ENCODE results near the gene CHCHD6.

The CHCHD6 gene

GRCh38 chr3:126826693-126827092 is 122.7 kb downstream of the CHCHD6 start:
- DNase-seq (ENCODE audit: low read depth, low spot score) = no peak

GRCh38 chr3:126827121-126827520 is 123.1 kb downstream of the CHCHD6 start:
- DNase-seq (ENCODE audit: low read depth, low spot score) = no peak

- no peak for DNase-seq (ENCODE audit: low read depth, low spot score)
Observed at GRCh38 chr3:126828306-126828705, 124.3 kb downstream of the CHCHD6 start.

- DNase-seq (ENCODE audit: low read depth, low spot score) = no peak
Observed at GRCh38 chr3:126832933-126833332, 128.9 kb downstream of the CHCHD6 start.

DNA sequence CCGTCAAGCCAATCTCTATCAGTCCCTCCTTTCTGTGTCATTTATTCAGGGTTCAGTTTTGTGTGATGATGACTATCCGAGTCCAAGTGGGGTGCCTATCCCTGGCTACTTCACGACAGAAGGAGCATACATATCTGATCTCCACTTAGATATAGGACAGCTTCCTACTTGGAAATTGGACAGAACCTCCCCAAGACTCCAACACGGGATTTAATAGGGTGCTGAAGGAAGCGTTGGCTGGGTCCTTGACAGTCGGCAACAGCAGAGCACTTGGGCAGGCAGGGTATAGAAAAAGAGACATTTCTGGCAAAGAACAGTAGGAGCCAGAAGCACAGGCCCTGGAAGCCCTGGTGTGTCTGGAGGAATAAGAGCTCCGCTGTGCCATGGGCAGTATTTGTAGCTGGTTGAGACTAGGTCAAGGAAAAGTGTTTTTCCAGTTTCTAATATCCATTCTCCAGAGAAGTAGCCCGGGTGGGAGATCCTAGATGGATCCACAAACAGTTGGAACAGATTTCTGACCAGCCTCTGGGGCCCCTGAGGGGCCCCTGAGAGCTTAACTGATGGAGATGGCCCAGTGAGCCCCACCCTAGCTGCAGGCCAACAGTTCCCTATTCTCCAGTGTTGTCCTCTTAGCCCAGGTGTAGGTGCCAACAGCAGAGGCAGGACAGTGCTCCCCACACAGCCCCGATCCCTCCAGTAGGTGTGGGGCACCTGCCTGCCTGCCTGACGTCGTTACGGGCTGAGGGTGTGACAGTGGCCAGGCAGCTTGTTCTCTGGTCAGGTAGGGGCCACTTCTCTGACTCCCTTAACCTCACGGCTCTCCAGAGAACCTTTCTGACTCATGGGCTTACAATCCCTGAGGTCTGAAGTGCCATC is 130.8 kb downstream of the CHCHD6 start:
- no peak for DNase-seq (ENCODE audit: low read depth, low spot score)

GRCh38 chr3:126835472-126836219 is 131.6 kb downstream of the CHCHD6 start:
- peak; percentile 62 for DNase-seq (ENCODE audit: low read depth, low spot score)

- no peak for DNase-seq (ENCODE audit: low read depth, low spot score)
Observed at GRCh38 chr3:126836220-126836860, 132.3 kb downstream of the CHCHD6 start.

DNA sequence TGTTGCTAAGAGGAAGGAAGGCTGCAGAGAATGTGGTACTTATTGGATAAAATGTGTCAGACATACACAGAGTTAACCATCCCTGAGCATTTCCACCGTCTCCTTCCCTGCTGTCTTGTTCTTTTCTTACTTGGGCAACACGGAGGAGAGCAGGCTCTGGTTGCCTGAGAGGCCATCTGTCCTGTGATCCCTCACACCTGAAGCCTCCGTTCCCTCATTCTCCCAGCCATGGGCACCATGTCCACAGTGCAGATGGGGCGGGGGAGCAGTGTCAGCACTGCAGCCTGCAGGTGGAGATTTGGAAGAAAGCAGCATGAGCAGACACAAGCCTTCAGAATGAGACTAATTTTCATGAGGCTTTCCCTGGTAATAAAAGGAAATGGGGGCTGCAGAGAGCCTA is 133.7 kb downstream of the CHCHD6 start:
- DNase-seq (ENCODE audit: low read depth, low spot score) = no peak

DNA sequence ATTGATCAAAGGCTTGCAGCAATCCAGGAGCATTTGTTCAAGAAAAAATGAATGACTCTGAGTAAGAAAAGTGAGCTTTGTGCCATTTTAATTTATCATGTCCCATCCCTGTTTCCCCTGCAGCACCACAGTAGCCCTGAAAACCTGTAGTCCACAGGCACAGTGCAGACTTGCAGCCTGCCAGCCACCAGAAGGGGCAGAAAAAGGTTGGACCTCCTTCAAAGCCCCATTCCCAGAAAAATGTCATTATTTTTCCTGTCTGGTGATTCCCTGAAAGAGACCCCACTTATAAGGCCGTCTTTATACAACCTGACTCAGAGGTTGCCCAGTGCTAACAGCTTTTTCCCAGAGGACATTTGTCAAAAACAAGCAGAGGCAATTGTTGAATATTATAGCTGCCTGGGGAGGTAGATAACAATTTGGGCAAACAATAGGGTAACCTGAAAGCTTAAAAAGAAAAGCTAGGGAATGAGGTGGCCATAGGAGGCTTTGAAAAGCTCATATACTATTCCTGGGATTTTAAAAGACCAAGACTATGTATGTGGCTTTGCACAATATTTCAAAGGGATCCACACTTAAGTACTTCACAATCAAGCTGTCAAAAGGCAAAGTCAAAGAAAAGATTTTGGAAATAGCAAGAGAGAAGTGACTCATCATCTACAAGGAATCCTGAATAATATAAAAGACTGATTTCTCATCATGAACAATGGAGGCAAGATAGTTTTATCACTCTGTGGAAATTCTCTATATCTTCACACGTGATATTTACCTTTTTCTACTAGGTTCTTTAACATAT is 142.1 kb downstream of the CHCHD6 start:
- peak; percentile 14 for DNase-seq (ENCODE audit: low read depth, low spot score)

GRCh38 chr3:126847061-126847460 is 143.0 kb downstream of the CHCHD6 start:
- no peak for DNase-seq (ENCODE audit: low read depth, low spot score)

DNA sequence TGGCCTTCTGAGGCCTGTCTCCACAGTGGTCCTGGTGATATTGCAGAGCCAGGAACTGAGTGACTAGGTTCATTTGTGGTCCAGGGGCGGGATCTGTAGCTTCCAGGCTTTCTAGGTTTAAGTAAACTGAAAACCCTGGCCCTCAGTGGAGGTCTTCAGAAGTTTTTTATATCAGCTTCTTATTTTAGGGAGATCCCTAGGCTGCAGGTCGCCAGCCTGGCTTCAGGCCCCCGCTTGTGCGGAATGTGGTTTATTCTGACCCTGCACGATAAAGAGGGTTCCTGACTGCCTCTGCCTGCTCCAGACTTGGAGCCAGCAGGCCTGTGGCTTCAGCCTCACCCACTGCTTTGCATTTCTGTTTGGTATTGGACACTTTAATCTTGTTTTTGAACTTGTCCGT is 145.0 kb downstream of the CHCHD6 start:
- no peak for DNase-seq (ENCODE audit: low read depth, low spot score)

DNA sequence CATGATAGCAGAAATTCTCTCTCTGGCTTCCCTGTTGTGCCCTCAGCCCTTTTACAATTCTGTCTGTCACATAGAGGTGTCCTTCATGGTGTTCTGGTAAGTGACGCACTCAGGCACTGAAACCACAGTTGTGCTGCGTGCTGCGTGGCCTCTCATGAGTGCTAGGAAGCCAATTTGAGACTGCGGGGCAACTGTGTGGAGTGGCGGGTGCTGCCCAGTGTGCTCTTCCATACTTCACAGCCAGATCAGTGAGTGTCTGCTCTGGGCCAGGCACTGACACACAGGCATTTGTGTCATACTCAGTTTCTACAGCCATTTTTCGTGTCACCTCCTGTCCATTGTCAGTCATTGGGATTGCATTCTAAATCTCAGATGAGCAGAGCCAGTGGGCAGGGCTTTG is 145.7 kb downstream of the CHCHD6 start:
- no peak for DNase-seq (ENCODE audit: low read depth, low spot score)

- DNase-seq (ENCODE audit: low read depth, low spot score) = peak; percentile 94
Observed at GRCh38 chr3:126850370-126851085, 146.5 kb downstream of the CHCHD6 start.

DNA sequence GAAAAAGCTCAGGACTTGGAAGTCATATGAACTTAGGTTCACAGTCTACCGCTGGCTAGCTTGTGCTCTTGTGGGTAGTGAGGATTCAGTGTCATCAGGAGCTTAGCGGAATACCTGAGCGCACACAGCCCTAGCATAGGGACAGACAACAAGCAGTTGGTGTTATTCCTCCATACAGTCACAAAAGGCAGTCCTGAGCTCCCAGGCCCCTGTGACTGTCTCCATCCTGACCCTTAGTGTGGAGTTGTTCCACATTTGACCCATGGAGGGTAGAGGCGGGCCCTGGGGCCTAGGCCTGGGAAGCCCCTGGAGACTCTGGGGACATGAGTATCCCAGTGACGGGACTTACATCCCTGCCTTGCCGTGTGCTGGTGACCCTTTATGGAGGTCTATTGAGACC is 147.3 kb downstream of the CHCHD6 start:
- no peak for DNase-seq (ENCODE audit: low read depth, low spot score)

- DNase-seq (ENCODE audit: low read depth, low spot score) = no peak
Observed at GRCh38 chr3:126851934-126852333, 147.9 kb downstream of the CHCHD6 start.

DNA sequence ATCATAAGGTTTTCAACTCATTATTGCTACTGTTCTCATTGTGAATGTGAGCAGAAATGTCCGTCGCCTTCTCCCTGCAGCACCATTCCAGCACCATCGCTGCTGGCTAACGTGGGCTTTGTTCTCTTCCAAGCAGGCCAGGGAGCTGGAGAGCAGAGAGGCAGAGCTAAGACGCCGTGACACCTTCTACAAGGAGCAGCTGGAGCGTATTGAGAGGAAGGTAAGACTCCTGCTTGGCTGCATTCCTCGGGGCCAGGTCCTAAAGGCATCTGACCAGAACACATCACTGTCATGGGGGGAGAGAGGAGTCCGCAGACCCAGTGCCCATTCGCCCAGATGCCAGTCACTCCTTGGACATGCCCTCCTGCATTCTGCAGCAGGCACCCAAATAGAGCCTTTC is 148.5 kb downstream of the CHCHD6 start:
- DNase-seq (ENCODE audit: low read depth, low spot score) = no peak

GRCh38 chr3:126854666-126855065 is 150.6 kb downstream of the CHCHD6 start:
- no peak for DNase-seq (ENCODE audit: low read depth, low spot score)

- no peak for DNase-seq (ENCODE audit: low read depth, low spot score)
Observed at GRCh38 chr3:126855374-126855773, 151.3 kb downstream of the CHCHD6 start.

- DNase-seq (ENCODE audit: low read depth, low spot score) = no peak
Observed at GRCh38 chr3:126857928-126858327, 153.9 kb downstream of the CHCHD6 start.

DNA sequence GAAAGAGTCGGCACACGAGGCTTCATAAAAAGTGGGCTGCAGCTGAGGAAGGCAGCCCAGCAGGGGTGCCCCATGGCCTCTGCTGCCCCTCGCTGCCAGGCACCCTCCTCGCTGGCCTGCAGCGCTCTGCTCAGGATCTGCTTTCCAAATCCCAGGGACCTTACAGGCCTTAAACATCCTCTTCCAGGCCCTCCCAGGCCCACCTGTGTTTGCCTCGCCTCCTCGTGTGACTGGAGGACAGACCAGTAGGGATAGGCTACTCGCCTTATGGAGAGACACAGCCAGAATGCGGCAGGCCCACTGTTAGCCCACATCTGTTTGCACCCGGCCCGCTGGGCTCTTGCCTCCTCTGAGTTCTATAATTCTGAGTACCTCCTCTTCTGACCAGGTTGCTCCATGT is 154.4 kb downstream of the CHCHD6 start:
- DNase-seq (ENCODE audit: low read depth, low spot score) = no peak

GRCh38 chr3:126858887-126859286 is 154.8 kb downstream of the CHCHD6 start:
- peak; percentile 88 for DNase-seq (ENCODE audit: low read depth, low spot score)
